ENCODE measurements around the gene KRTAP10-11.

The KRTAP10-11 gene

DNA sequence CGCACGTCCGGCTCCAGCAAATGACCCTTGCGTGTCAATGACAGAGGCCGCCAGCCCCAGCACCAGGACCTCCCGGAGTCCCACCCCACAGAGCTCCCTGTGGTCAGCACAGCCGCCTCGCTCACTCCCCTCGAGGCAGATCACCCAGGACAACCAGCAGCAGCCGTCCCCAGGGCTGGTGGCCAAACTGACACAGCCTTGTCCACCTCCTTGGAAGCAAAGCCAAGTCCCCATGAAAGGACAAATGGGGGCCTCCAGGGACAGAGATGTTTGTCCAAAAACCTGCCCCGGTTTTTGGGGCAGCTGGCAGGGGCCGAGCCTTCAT is 6.9 kb upstream of the KRTAP10-11 start:
- no peak for DNase-seq
- H3K36me3 Mint-ChIP-seq (ENCODE audit: low read depth): peaks cover 3% of the 10 kb centered on the region

DNA sequence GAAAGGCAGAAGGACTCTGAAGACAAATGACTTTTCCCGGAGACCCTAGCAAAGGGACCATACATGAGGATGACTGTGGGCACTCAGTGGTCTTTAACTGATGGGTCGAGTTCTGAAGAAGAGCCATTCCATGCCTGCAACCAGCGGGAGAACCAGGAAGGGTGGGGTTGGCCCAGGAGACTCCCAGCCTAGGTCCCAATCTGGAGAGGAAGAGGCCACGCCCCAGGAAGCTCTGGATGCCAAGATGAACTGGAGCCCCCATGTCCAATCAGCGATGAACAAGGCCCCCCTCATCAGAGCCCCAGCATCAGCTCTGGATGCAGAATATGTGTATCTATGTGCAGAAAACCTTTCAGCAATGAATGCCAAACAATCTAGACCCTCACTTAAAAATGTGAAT is 5.5 kb upstream of the KRTAP10-11 start:
- no peak for DNase-seq
- Mint-ChIP-seq H3K27me3 (ENCODE audit: low read depth, poor library complexity) (peaks cover 6% of the 10 kb centered on the region), H3K27ac (no peak overlapping the region), H3K9me3 (peaks cover 58% of the 10 kb centered on the region), H3K36me3 (ENCODE audit: low read depth) (peaks cover 12% of the 10 kb centered on the region), H3K4me1 (peaks cover 10% of the 10 kb centered on the region), H3K4me3 (no peak overlapping the region)
- TF ChIP-seq, protein P1, sequence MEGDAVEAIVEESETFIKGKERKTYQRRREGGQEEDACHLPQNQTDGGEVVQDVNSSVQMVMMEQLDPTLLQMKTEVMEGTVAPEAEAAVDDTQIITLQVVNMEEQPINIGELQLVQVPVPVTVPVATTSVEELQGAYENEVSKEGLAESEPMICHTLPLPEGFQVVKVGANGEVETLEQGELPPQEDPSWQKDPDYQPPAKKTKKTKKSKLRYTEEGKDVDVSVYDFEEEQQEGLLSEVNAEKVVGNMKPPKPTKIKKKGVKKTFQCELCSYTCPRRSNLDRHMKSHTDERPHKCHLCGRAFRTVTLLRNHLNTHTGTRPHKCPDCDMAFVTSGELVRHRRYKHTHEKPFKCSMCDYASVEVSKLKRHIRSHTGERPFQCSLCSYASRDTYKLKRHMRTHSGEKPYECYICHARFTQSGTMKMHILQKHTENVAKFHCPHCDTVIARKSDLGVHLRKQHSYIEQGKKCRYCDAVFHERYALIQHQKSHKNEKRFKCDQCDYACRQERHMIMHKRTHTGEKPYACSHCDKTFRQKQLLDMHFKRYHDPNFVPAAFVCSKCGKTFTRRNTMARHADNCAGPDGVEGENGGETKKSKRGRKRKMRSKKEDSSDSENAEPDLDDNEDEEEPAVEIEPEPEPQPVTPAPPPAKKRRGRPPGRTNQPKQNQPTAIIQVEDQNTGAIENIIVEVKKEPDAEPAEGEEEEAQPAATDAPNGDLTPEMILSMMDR (IDR thresholded peaks at IDR 0.05): no peak

More for the DNA sequence above, 6.9 kb upstream of the KRTAP10-11 start:
- Mint-ChIP-seq H3K9me3 (peaks cover 49% of the 10 kb centered on the region), H3K27me3 (ENCODE audit: low read depth, poor library complexity) (peaks cover 6% of the 10 kb centered on the region), H3K4me3 (no peak overlapping the region), H3K4me1 (peaks cover 10% of the 10 kb centered on the region), H3K27ac (no peak overlapping the region)
- TF ChIP-seq, protein P1 (IDR thresholded peaks at IDR 0.05): no peak

DNA sequence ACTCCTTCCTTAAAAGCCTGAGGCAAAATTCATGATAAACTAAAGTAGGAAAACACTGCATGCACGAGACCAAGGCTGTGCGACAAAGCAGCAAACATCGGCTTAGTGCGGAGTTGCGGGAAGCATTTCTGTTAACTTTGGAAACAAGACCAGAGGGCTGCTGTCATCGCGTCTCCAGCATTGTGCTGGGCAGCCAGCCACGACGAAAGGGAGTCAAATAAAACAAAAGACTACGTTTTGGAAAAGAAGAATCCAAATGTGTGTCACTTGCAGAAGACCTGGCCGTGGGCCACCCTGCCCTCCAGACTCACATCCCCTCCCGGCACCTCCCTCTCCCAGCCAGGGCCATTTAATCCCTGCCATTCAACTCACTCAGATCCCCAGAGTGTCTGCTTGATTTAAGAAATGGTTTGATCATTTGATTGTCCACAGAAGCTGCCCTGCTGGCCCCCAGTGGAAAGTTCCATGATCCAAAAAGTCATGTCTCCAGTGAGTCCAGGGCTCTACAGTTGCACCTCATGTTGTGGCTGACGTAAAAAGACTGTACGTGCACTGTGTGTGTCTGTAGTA is 2.4 kb upstream of the KRTAP10-11 start:
- no peak for DNase-seq
- Mint-ChIP-seq H3K36me3 (ENCODE audit: low read depth) (peaks cover 12% of the 10 kb centered on the region), H3K4me1 (peaks cover 19% of the 10 kb centered on the region)

DNA sequence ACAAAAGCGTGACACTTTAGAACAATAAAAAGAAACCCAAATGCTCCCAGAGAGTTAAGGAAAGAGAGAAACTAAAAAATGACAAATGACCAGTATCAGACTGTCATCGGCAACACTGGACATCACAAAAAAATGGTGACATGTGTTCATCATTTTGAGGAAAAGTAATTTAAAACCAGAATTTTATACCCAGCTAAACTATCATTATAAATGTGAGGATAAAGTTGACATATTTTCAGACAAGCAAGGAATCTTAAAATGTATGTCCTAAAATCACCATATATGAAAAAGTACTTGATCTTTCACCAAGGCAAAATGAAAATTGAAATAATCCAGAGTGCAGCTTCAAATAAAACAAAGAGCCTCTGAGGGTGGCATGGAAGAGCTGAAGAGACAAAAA is 1.3 kb upstream of the KRTAP10-11 start:
- TF ChIP-seq, protein P1 (IDR thresholded peaks at IDR 0.05): no peak
- Mint-ChIP-seq H3K4me1 (peaks cover 19% of the 10 kb centered on the region), H3K36me3 (ENCODE audit: low read depth) (peaks cover 12% of the 10 kb centered on the region), H3K27ac (no peak overlapping the region), H3K4me3 (no peak overlapping the region), H3K27me3 (ENCODE audit: low read depth, poor library complexity) (peaks cover 12% of the 10 kb centered on the region), H3K9me3 (peaks cover 66% of the 10 kb centered on the region)
- DNase-seq: no peak

More for the DNA sequence above, 2.4 kb upstream of the KRTAP10-11 start:
- Mint-ChIP-seq H3K9me3 (peaks cover 68% of the 10 kb centered on the region), H3K27ac (no peak overlapping the region), H3K4me3 (no peak overlapping the region), H3K27me3 (ENCODE audit: low read depth, poor library complexity) (peaks cover 12% of the 10 kb centered on the region)
- TF ChIP-seq, protein P1 (IDR thresholded peaks at IDR 0.05): no peak

DNA sequence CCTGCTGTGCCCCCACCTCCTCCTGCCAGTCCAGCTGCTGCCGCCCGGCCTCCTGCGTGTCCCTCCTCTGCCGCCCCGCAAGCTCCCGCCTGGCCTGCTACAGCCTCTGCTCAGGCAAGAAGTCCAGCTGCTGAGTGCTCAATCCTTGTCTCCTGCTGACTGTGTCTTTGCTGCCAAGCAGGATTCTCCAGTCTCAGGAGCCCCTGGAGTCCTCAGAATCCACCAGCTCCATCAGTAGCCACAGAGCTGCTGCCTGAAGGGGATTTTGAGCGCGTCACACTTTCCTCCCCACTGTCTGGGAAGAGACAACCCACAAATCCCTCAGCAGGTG is 973 bp downstream of the KRTAP10-11 start:
- peaks cover 12% of the 10 kb centered on the region for H3K36me3 Mint-ChIP-seq (ENCODE audit: low read depth)
- peaks cover 12% of the 10 kb centered on the region for H3K27me3 Mint-ChIP-seq (ENCODE audit: low read depth, poor library complexity)
- no peak overlapping the region for H3K4me3 Mint-ChIP-seq
- H3K4me1 Mint-ChIP-seq: peaks cover 19% of the 10 kb centered on the region
- H3K27ac Mint-ChIP-seq: peak overlapping the region; percentile 48
- no peak for DNase-seq
- TF ChIP-seq, protein P1 (IDR thresholded peaks at IDR 0.05): no peak
- H3K9me3 Mint-ChIP-seq: peaks cover 43% of the 10 kb centered on the region

DNA sequence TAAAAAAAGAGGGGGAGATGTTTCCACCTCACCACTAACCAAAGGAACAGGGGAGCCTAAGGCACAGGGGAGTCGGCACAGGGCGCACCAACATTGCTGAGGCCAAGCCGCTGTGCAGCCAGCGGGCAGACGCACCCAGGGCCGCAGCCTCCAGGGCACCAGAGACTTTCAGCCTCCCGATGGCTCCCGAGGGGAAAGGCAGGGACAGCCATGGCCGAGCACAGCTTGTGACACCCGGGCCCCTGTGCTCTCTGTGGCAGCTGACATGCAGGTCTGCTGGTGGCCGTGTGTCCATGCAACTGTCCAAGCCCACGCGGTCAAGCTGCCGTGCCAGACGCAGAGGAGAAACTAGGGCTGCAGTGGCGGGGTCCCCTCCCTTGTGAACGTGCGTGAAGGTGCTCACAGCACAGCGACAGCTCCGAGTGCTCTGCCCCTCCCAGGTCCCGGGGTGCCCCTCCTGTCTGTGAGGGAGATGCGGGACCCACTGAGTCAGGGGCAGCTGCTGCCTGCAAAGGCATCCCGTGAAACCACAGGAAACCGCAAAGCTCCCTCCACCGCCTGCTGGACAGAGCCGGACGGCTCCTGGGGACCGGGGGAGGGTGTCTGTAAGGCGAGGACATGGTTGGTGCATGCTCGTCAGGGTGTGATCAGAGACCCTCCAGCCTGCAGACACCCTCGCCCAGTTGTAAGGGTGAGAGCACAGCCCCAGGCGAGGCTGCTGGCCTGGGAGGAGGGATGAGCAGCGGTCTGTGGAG is 2.5 kb downstream of the KRTAP10-11 start:
- H3K4me3 Mint-ChIP-seq: no peak overlapping the region
- DNase-seq: no peak
- peaks cover 19% of the 10 kb centered on the region for H3K4me1 Mint-ChIP-seq
- H3K27ac Mint-ChIP-seq: no peak overlapping the region
- peaks cover 11% of the 10 kb centered on the region for H3K27me3 Mint-ChIP-seq (ENCODE audit: low read depth, poor library complexity)
- peaks cover 12% of the 10 kb centered on the region for H3K36me3 Mint-ChIP-seq (ENCODE audit: low read depth)
- TF ChIP-seq, protein P1 (IDR thresholded peaks at IDR 0.05): no peak
- H3K9me3 Mint-ChIP-seq: peaks cover 36% of the 10 kb centered on the region

Measured in nephron progenitor cell (in vitro differentiated cells).